Measurements from ENCODE around the gene GALNT2. TPM values are rescaled to one million over a fixed set of nuclear protein-coding genes. Genes with fewer than 3 reads are reported as not detected.

Gene GALNT2
- total and polyA plus RNA-seq, 10 of the 15 experiments (the other 5 are each of a cell fraction or from before 2014, with no cell fraction given): 0.52 to 27.7 (median 16.3) TPM

DNA sequence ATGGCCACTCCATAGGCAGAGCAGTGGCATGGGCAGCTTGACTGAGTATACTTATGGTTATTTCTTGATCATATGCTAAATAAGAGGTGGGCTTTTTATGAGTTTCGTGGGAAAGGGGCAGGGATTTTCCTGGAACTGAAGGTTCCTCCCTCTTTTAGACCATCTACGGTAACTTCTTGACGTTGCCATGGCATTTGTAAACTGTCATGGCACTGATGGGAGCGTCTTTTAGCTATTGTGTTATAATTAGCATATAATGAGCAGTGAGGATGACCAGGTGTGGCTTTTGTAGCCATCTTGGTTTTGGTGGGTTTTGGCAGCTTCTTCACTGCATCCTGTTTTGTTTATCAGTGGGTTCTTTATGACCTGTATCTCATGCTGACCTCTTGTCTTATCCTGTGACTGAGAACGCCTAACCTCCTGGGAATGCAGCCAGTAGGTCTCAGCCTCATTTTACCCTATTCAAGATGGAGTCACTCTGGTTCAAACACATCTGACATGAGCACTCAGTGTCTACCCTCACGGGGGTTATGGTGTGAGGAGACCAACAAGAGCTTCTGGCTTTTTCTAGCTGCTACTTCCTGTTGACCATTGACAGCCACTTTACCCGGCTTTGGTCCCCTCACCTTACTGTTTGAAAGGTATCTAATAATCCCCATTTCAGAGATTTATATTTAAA, 71.7 kb downstream of the GALNT2 start (continued):
- peak; percentile 97 for TF ChIP-seq ZNF592 (IDR thresholded peaks at IDR 0.05)

- ChIA-PET POLR2A (interaction anchor here (1.3 kb wide), 1 partner anchor 11 kb away, joined by 4 read pairs; no protein-coding TSS in a partner anchor), CTCF (interaction anchor here (1.1 kb wide), 1 partner anchor 16 kb away, joined by 4 read pairs; no protein-coding TSS in a partner anchor), RAD21 (ENCODE audit: unreplicated experiment) (no interaction called here), SMC1A (ENCODE audit: uncharacterized antibody, unreplicated experiment) (interaction anchor here (0.9 kb wide), 1 partner anchor 9 kb away, joined by 3 read pairs; no protein-coding TSS in a partner anchor)
- in situ Hi-C loops (cut with MboI) (no loop called here), intact Hi-C loops (cut with micrococcal nuclease; ENCODE audit: unreplicated experiment) (no loop called here)
- H3K36me3 ChIP-seq (ENCODE audit: control insufficient read depth in 2 of 2, insufficient read depth in 2 of 2, low read length in 1 of 2): peaks cover 0 to 3% of the 10 kb centered on the region in 2 experiments; a peak in 3 of 4 replicates
- H3K27ac ChIP-seq (ENCODE audit: control insufficient read depth, insufficient read depth): no peak overlapping the region
- ATAC-seq (no peak), DNase-seq (ENCODE audit: low read depth, low spot score) (no peak), FAIRE-seq (no peak)
- H3K27me3 ChIP-seq (replicated peaks in 1 of 2; ENCODE audit: control insufficient read depth in 2 of 2, insufficient read depth in 2 of 2, low read length in 1 of 2): no peaks in the 10 kb centered on the region
- no peak overlapping the region for H3K9ac ChIP-seq (ENCODE audit: control insufficient read depth, insufficient read depth, low read length)
- no TSS peak for BruUV-seq (replicated peaks)
- peaks cover 6% of the 10 kb centered on the region for H3K4me1 ChIP-seq (ENCODE audit: control insufficient read depth, insufficient read depth, low read length)
- H4K20me1 ChIP-seq (ENCODE audit: control insufficient read depth, insufficient read depth): no peaks in the 10 kb centered on the region
- H3K4me2 ChIP-seq (ENCODE audit: control insufficient read depth, insufficient read depth): no peak overlapping the region
- no peak for TF ChIP-seq CBFB (IDR thresholded peaks at IDR 0.05; ENCODE audit: low read depth)
- H3K4me3 ChIP-seq: no peak overlapping the region
- H2AFZ ChIP-seq (ENCODE audit: control insufficient read depth, low read depth, low read length): no peak overlapping the region
- WGBS (ENCODE audit: insufficient coverage, insufficient replicate concordance, low lambda C conversion rate, missing lambda C conversion rate): 89% methylated on average over 4 of the region's 4 CpGs
- H3K9me3 ChIP-seq (replicated peaks; ENCODE audit: control insufficient read depth, insufficient read depth, low read length): no peaks in the 10 kb centered on the region
- H3K79me2 ChIP-seq (ENCODE audit: control insufficient read depth, insufficient read depth, low read length): peaks cover 1% of the 10 kb centered on the region; the same call in 1 of the 2 replicates
Observed at GRCh38 chr1:230139315-230139714, 72.3 kb downstream of the GALNT2 start.
